ENCODE results near the gene MKNK2.

DNA sequence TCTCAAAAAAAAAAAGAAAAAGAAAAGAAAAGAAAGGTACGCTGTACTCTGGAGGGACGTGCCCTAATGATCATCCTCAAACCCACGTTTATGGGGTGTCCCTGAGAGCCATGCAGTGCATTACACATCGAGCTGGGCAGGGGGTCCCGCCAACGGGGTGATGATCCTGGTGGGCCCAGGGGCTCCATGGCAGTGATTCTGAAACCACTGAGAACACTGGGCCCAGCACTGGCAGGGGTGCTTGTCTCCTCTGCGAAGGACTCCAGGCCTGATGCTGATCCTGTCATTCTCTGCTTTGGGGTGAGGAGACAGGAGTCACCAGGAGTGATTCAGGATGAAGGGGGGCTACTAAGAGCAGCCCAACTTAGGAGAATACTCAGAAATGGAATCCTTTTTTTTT lies 26.4 kb upstream of the MKNK2 start:
- TF ChIP-seq, protein P1, sequence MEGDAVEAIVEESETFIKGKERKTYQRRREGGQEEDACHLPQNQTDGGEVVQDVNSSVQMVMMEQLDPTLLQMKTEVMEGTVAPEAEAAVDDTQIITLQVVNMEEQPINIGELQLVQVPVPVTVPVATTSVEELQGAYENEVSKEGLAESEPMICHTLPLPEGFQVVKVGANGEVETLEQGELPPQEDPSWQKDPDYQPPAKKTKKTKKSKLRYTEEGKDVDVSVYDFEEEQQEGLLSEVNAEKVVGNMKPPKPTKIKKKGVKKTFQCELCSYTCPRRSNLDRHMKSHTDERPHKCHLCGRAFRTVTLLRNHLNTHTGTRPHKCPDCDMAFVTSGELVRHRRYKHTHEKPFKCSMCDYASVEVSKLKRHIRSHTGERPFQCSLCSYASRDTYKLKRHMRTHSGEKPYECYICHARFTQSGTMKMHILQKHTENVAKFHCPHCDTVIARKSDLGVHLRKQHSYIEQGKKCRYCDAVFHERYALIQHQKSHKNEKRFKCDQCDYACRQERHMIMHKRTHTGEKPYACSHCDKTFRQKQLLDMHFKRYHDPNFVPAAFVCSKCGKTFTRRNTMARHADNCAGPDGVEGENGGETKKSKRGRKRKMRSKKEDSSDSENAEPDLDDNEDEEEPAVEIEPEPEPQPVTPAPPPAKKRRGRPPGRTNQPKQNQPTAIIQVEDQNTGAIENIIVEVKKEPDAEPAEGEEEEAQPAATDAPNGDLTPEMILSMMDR (conservative IDR thresholded peaks at IDR 0.05 in 1 of 2, IDR thresholded peaks at IDR 0.05 in 1 of 2; ENCODE audit: extremely low read depth in 1 of 2, insufficient read depth in 1 of 2, low read depth in 1 of 2, low read length in 2 of 2): no peak
- no peak for TF ChIP-seq EZH2 (IDR thresholded peaks at IDR 0.05; ENCODE audit: borderline replicate concordance, low read length)

Data from mammary epithelial cell (primary cell).